ENCODE results near the gene NDUFV1.

NDUFV1 gene

GRCh38 chr11:67641338-67642172 lies 34.8 kb downstream of the NDUFV1 start:
- DNase-seq: no peak

- no peak for DNase-seq
Measured at GRCh38 chr11:67642173-67643120, 35.7 kb downstream of the NDUFV1 start.

GRCh38 chr11:67644042-67644441 lies 37.3 kb downstream of the NDUFV1 start:
- DNase-seq: no peak

GRCh38 chr11:67644472-67645418 lies 38.0 kb downstream of the NDUFV1 start:
- no peak for DNase-seq

GRCh38 chr11:67645521-67646461 lies 39.1 kb downstream of the NDUFV1 start:
- DNase-seq: no peak

- DNase-seq: no peak
Measured at GRCh38 chr11:67646535-67647336, 40.0 kb downstream of the NDUFV1 start.

GRCh38 chr11:67647471-67647870 lies 40.7 kb downstream of the NDUFV1 start:
- no peak for DNase-seq

GRCh38 chr11:67648140-67648795 lies 41.5 kb downstream of the NDUFV1 start:
- no peak for DNase-seq

GRCh38 chr11:67648796-67649613 lies 42.3 kb downstream of the NDUFV1 start:
- DNase-seq: no peak

GRCh38 chr11:67649634-67650510 lies 43.1 kb downstream of the NDUFV1 start:
- DNase-seq: no peak

- no peak for DNase-seq
Measured at GRCh38 chr11:67651976-67652781, 45.4 kb downstream of the NDUFV1 start.

- no peak for DNase-seq
Measured at GRCh38 chr11:67652965-67653845, 46.5 kb downstream of the NDUFV1 start.

GRCh38 chr11:67654225-67654624 lies 47.5 kb downstream of the NDUFV1 start:
- peak; percentile 37 for DNase-seq

- peak; percentile 17 for DNase-seq
Measured at GRCh38 chr11:67656278-67656922, 49.7 kb downstream of the NDUFV1 start.

- DNase-seq: no peak
Measured at GRCh38 chr11:67657300-67657699, 50.6 kb downstream of the NDUFV1 start.
